ENCODE data around the gene MTAP.

GRCh38 chr9:21871256-21871975 is 69.0 kb downstream of the MTAP start:
- no peak for TF ChIP-seq HOXA7 (CRISPR knock-in tag; IDR thresholded peaks at IDR 0.05; ENCODE audit: borderline replicate concordance)
- TF ChIP-seq CTCF (tag by site-specific recombination; IDR thresholded peaks at IDR 0.05): no peak
- no peak for TF ChIP-seq ZNF580 (tag by site-specific recombination; IDR thresholded peaks at IDR 0.05)
- no peak for TF ChIP-seq ZNF544 (tag by site-specific recombination; IDR thresholded peaks at IDR 0.05)
- TF ChIP-seq ZNF707 (tag by site-specific recombination; IDR thresholded peaks at IDR 0.05): no peak
- no peak for TF ChIP-seq ZNF184 (tag by site-specific recombination; IDR thresholded peaks at IDR 0.05)
- no peak for TF ChIP-seq PBX3 (CRISPR knock-in tag; IDR thresholded peaks at IDR 0.05)
- no peak for TF ChIP-seq ZBTB20 (tag by site-specific recombination; IDR thresholded peaks at IDR 0.05)
- TF ChIP-seq ZNF513 (tag by site-specific recombination; IDR thresholded peaks at IDR 0.05): no peak
- TF ChIP-seq KLF10 (tag by site-specific recombination; IDR thresholded peaks at IDR 0.05): no peak
- no peak for TF ChIP-seq ZNF416 (tag by site-specific recombination; IDR thresholded peaks at IDR 0.05)
